ENCODE results near the gene RFX3.

RFX3 gene

GRCh38 chr9:3513265-3513818 is 12.5 kb downstream of the RFX3 start:
- DNase-seq = no peak

- DNase-seq = no peak
Observed at GRCh38 chr9:3511551-3511950, 14.2 kb downstream of the RFX3 start.

- DNase-seq = no peak
Observed at GRCh38 chr9:3510796-3511195, 15.0 kb downstream of the RFX3 start.

GRCh38 chr9:3509926-3510325 is 15.9 kb downstream of the RFX3 start:
- DNase-seq = no peak

- DNase-seq = no peak
Observed at GRCh38 chr9:3508521-3509291, 17.1 kb downstream of the RFX3 start.

GRCh38 chr9:3508078-3508431 is 17.7 kb downstream of the RFX3 start:
- no peak for DNase-seq

- no peak for DNase-seq
Observed at GRCh38 chr9:3507395-3508077, 18.3 kb downstream of the RFX3 start.

GRCh38 chr9:3506164-3506563 is 19.6 kb downstream of the RFX3 start:
- no peak for DNase-seq

- no peak for DNase-seq
Observed at GRCh38 chr9:3502560-3503398, 23.0 kb downstream of the RFX3 start.

GRCh38 chr9:3500044-3500443 is 25.8 kb downstream of the RFX3 start:
- no peak for DNase-seq

GRCh38 chr9:3498691-3499090 is 27.1 kb downstream of the RFX3 start:
- no peak for DNase-seq

GRCh38 chr9:3497857-3498256 is 27.9 kb downstream of the RFX3 start:
- DNase-seq = no peak

GRCh38 chr9:3497401-3497800 is 28.4 kb downstream of the RFX3 start:
- DNase-seq = no peak

GRCh38 chr9:3495855-3496254 is 29.9 kb downstream of the RFX3 start:
- no peak for DNase-seq

GRCh38 chr9:3492214-3492613 is 33.6 kb downstream of the RFX3 start:
- DNase-seq = no peak

GRCh38 chr9:3491450-3491849 is 34.4 kb downstream of the RFX3 start:
- no peak for DNase-seq

GRCh38 chr9:3490957-3491356 is 34.8 kb downstream of the RFX3 start:
- DNase-seq = no peak

GRCh38 chr9:3482578-3482977 is 43.2 kb downstream of the RFX3 start:
- no peak for DNase-seq

- DNase-seq = no peak
Observed at GRCh38 chr9:3480353-3480655, 45.5 kb downstream of the RFX3 start.

GRCh38 chr9:3479514-3480352 is 46.1 kb downstream of the RFX3 start:
- DNase-seq = no peak

- no peak for DNase-seq
Observed at GRCh38 chr9:3478549-3478953, 47.2 kb downstream of the RFX3 start.

GRCh38 chr9:3477236-3477834 is 48.5 kb downstream of the RFX3 start:
- no peak for DNase-seq
